M059J (cell line): ENCODE data around the gene ZBTB7B. TPM values are rescaled to one million over a fixed set of nuclear protein-coding genes. Genes with fewer than 3 reads are reported as not detected.
A peak's percentile ranks its signal among the peaks of the same experiment; 100 is the strongest.

Experiments used
- DNase-seq: peaks from one replicate; pipeline ENCODE4 v3.0.0-alpha.2; 2012; ENCODE audit warnings: low read depth
- total RNA-seq: library from RNA; depleted of rRNA; stranded (reverse); fragments of >200 nt; shearing (Covaris generic); gene quantifications from 2 replicates; pipeline ENCODE4 v1.2.3, GENCODE V29; 2014

The ZBTB7B gene
- total RNA-seq, 1 experiment from 2014 or later = 37.5 TPM

- DNase-seq = no peak
Measured at GRCh38 chr1:154988058-154988954, 14.3 kb upstream of the ZBTB7B start.

GRCh38 chr1:154989195-154989860 lies 13.3 kb upstream of the ZBTB7B start:
- DNase-seq = no peak

- no peak for DNase-seq
Measured at GRCh38 chr1:154990276-154990675, 12.3 kb upstream of the ZBTB7B start.

- DNase-seq = peak; percentile 62
Measured at GRCh38 chr1:154992721-154993571, 9.7 kb upstream of the ZBTB7B start.

GRCh38 chr1:154993572-154994268 lies 8.9 kb upstream of the ZBTB7B start, which contains the start of gene LENEP:
LENEP (plus strand) TSS chr1:154993586; CDS start chr1:154993608, 22 bp downstream.
- DNase-seq = no peak

GRCh38 chr1:154994269-154994587 lies 8.4 kb upstream of the ZBTB7B start:
- no peak for DNase-seq

- DNase-seq = no peak
Measured at GRCh38 chr1:154994591-154994990, 8.0 kb upstream of the ZBTB7B start.

GRCh38 chr1:154995301-154995983 lies 7.2 kb upstream of the ZBTB7B start:
- peak; percentile 82 for DNase-seq

- DNase-seq = no peak
Measured at GRCh38 chr1:154996966-154997701, 5.5 kb upstream of the ZBTB7B start.

GRCh38 chr1:154998201-154998780 lies 4.3 kb upstream of the ZBTB7B start:
- DNase-seq = no peak

- no peak for DNase-seq
Measured at GRCh38 chr1:154998818-154999570, 3.6 kb upstream of the ZBTB7B start.

- DNase-seq = no peak
Measured at GRCh38 chr1:154999571-155000410, 2.8 kb upstream of the ZBTB7B start.

- no peak for DNase-seq
Measured at GRCh38 chr1:155000411-155000725, 2.2 kb upstream of the ZBTB7B start.

- DNase-seq = peak; percentile 91
Measured at GRCh38 chr1:155000726-155001424, 1.7 kb upstream of the ZBTB7B start.

GRCh38 chr1:155001425-155001674 lies 1.3 kb upstream of the ZBTB7B start:
- no peak for DNase-seq

- DNase-seq = peak; percentile 99
Measured at GRCh38 chr1:155001675-155002463, 733 bp upstream of the ZBTB7B start.

- DNase-seq = peak; percentile 63
Measured at GRCh38 chr1:155003227-155003765, 694 bp downstream of the ZBTB7B start.
